Epithelial cell of proximal tubule (primary cell): Measurements from ENCODE around the gene HOXB13. TPM values are rescaled to one million over a fixed set of nuclear protein-coding genes. Genes with fewer than 3 reads are reported as not detected.

ENCODE experiments used
- DNase-seq: peaks from one replicate; pipeline ENCODE4 v3.0.0-alpha.2; 2011; ENCODE audit warnings: low read depth
- H3K4me3 ChIP-seq: 2 replicates; pipeline ENCODE4 v1.5.1; 2011; ENCODE audit warnings: low read depth, mild to moderate bottlenecking, low read length
- total RNA-seq: library from RNA; depleted of rRNA; stranded (reverse); fragments of >200 nt; gene quantifications from 2 replicates; pipeline ENCODE4 v1.2.3, GENCODE V29; 2015
- TF ChIP-seq, protein P1 (sequence below): conservative IDR thresholded peaks from 2 replicates; pipeline ENCODE4 v1.5.1; 2012; ENCODE audit warnings: low read depth, mild to moderate bottlenecking, low read length

The HOXB13 gene
- total RNA-seq, 1 donor from 2014 or later, result not detected

DNA sequence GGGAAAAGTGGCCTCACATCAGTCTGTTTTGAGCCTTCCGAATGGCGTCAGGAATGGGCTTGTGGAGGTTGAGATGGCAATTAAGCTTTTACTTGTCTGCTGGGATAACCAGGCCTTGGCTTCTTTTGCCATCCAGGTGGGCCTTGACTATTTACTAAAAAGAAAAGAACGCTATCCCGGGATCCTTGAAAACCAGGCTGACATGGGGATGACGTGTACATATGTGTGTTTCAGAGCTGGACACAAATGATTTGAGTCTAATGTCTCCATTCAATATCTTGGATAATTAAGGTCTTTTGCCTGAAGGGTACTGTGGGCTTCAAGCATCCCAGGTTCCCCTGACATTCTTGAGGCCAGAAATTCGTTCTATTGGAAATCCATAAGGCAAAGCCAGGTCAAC is 32.6 kb upstream of the HOXB13 start:
- H3K4me3 ChIP-seq, result no peak overlapping the region
- TF ChIP-seq, protein P1, sequence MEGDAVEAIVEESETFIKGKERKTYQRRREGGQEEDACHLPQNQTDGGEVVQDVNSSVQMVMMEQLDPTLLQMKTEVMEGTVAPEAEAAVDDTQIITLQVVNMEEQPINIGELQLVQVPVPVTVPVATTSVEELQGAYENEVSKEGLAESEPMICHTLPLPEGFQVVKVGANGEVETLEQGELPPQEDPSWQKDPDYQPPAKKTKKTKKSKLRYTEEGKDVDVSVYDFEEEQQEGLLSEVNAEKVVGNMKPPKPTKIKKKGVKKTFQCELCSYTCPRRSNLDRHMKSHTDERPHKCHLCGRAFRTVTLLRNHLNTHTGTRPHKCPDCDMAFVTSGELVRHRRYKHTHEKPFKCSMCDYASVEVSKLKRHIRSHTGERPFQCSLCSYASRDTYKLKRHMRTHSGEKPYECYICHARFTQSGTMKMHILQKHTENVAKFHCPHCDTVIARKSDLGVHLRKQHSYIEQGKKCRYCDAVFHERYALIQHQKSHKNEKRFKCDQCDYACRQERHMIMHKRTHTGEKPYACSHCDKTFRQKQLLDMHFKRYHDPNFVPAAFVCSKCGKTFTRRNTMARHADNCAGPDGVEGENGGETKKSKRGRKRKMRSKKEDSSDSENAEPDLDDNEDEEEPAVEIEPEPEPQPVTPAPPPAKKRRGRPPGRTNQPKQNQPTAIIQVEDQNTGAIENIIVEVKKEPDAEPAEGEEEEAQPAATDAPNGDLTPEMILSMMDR, result no peak
- no peak for DNase-seq

DNA sequence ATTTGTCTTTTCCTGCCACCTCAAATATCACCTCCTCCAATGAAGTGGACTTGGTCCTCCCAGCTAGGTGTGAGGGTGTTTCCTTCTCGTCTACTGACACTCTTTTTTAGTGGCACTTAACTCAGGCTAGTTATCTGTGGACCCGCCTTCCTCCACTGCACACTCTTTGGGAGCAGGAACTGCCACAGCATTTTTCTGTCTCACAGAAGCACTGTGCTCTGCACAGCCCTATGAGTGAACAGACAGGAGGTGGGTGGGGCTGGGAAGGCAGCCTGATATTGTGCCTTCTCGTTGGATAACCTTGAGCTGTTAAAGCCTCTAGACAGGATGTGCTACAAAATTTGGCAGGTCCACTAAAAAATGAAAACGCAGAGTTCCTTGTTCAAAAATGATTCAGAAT is 31.9 kb upstream of the HOXB13 start:
- TF ChIP-seq, protein P1, result no peak
- DNase-seq, result no peak

DNA sequence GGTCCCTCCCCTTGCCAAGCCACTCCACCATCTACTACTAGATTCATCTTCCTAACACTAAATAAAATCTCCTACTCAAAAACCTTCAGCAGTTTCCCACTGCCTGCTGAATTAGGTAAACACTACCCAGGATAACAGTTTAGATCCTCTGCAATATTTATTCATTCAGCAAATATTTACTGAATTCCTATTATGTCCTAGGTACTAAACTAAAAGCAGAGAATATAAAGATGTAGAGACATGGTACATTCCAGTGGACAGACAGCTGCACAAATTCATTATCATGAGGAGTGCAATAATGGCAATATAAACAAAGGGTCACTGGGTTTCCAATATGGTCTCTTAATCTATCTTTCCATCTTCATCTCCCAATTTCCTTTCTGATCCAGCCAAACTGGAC is 30.7 kb upstream of the HOXB13 start:
- TF ChIP-seq, protein P1, result no peak
- H3K4me3 ChIP-seq, result no peak overlapping the region
- DNase-seq, result no peak

More for the DNA sequence above, 31.9 kb upstream of the HOXB13 start:
- H3K4me3 ChIP-seq, result no peak overlapping the region

DNA sequence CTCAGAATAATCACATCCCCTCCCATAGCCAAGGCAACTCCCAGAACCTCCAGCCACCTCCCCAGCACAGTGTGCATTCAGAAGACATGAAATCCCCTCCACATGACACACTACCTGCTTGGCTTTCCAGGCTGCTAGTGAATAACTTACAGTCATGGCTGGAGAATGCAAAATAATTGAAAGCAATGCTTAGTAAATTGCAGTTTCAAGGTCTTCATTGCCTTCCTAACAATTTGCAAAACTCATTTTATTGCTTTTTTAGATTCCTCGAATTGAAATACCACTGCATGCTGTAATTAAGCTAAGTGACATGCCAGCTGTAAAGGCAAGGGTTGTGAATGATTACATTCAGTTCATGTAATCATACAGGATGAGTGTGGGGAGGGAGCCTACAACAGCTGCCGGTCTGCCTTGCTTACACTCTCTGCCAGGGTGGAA is 29.0 kb upstream of the HOXB13 start:
- TF ChIP-seq, protein P1, result no peak
- DNase-seq, result peak; percentile 43
- no peak overlapping the region for H3K4me3 ChIP-seq

DNA sequence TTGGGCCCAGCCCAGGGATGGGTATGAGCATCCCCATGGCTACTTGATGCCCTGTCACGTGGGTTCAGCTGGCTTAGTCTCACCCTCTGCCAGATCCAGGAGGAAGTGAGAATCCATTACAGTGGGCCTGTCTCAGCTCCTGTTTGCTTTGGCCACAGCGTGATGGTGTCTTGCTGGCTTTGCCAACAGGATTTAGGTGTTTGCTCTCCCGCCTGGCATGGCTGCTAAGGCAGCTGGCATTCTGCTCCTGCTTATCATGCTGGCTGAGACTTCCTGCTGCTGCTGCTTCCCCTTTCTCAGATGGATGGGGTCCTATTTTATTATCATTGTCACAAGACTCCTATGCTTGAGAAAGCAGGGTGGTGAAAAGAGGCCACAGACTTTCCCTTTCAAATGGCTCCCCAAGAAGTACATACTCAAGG is 28.3 kb upstream of the HOXB13 start:
- DNase-seq, result no peak
- TF ChIP-seq, protein P1, result no peak
- H3K4me3 ChIP-seq, result no peak overlapping the region

DNA sequence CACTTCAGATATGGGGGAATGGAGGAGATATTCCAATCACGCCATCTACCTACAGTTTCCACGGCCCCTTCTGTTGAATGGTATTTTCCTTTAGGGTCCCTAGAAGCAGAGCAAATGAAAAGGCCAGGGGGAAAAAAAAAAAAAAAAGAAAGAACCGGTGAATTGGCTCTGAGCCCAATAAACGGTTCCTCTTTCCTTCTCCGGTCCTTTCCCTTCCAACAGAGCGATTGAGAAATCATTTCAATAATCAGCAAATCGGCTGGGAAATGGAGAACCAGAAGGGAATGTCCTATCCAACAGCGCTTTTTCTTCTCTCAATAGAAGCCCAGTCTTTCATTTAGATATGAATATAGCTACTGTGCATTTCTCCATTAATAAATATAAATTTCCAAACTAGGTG is 26.8 kb upstream of the HOXB13 start:
- TF ChIP-seq, protein P1, result no peak
- no peak overlapping the region for H3K4me3 ChIP-seq
- DNase-seq, result no peak

DNA sequence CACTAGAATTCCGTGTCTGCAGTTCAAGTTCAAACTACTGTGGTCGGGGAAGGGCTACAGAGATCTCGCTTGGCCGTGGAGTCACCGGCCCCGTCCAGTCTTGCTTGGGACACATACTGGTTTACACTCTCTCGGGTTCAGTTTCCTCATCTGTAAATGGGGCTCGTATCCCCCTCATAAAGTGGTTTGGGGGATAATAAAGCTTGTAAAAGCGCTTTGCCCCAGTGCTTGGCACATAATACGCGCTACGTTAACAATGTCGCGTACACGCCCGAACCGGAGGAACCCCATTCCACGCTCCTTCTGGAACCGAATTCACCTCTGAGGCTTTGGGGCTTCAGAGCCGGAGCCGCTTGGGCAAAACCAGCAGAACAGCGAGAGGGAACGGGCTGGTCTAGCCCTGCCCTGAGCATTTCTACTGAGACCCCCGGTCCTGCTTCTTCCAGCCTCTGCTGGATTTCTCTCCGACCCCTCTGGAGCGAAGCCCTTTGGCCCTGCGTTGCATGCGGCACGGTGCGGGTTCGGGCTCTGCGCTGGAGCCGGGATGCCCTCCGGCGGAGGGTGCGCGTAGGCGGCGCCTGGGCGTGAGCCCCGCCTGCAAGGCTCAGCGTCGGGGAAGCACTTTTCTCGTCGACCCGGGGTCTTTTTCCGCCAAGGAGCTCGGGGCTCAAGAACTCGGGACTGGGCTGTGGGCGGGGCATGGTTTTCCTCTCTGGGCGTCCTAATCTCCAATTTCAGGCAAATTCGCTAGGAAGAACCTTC is 26.1 kb upstream of the HOXB13 start:
- H3K4me3 ChIP-seq, result peak overlapping the region; percentile 29
- TF ChIP-seq, protein P1, result no peak
- DNase-seq, result no peak
